Stimulated activated CD4-positive, alpha-beta T cell treated with anti-CD3 and anti-CD28 coated beads, TNF-alpha, amount 100 ng/mL, for 1 hour (primary cell): ENCODE data around the gene MTCP1.

Source experiments
- DNase-seq, 3 donors: peaks; one replicate each; pipeline ENCODE4 v3.0.0-alpha.2; 2020; ENCODE audit warnings: low read depth in 3 of 3, low spot score in 1 of 3

Gene MTCP1

DNA sequence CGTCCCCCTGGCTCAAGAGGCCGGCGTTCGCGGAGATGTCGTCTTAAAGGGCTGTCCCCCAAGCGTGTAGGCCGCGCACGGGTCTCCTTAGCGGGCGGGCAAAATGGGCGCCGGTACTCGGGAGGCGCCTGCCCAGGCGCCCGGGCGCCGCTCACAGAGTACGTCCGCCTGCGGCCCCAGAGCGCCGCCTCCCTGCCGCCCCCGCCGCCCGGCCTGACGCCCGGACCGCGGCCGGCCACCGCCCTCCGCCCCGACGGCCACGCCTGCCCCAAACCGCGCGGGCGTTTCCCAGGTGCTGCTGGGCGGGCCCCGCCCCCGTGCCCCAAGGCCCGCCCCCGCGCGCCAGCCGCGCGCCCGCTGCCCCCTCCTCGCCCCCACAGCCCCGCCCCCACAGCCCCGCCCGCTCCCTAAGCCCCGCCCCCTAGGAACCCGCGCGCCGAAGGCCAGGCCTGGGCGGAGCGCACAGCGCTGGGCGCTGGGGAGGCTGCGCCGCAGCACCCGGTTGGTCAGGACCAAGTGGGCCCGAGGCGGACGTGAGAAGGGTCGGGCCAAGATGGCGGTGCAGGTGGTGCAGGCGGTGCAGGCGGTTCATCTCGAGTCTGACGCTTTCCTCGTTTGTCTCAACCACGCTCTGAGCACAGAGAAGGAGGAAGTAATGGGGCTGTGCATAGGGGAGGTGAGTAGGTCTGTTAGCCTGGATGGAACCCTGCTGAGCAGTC lies at the start of gene MTCP1, which contains the start of the genes BRCC3 and CMC4:
Gene MTCP1, minus strand, starts transcription at position 162 of the 719 bp plus-strand sequence. CDS start 5,126 bp downstream, outside the sequence.
Gene BRCC3, plus strand, starts transcription at position 534 of the 719 bp plus-strand sequence. Its CDS starts 20 bp downstream, at position 554.
Gene CMC4, minus strand, starts transcription at position 162 of the 719 bp plus-strand sequence. CDS start 7,113 bp downstream, outside the sequence.
- peak; percentile 39 to 57 (median 49) for DNase-seq

DNA sequence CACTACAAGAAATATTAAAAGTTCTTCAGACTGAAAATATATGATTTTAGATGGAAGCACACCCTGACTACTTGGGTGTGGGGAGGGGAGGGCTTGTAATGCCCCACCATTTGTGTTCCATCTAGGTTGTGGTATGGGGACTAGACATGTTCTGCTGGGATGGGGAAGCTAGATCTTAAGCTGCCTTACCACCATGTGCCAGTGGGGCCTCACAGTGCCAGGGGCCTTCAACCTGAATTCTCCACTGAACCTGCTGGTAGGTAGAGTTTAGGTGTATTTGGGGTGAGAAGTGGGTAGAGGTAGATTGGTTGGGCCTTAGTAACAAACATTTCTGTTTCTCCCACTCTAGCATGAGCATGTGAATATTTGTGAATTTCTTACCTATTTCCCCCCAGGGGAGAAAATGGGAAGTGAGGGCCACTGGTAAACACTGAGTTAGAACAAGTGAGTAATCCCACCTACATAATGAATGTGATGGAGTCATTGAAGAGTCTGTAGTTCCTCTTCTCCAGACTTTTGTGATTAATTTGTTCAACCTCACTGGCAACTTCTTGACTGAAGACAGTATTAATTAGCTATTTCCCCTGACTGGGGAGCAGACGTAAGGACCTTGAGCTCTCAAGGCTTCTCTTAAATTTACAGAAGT lies 44.4 kb upstream of the MTCP1 start:
- DNase-seq, result no peak

- no peak for DNase-seq
Measured at GRCh38 chrX:155113097-155113496, 42.2 kb upstream of the MTCP1 start.

DNA sequence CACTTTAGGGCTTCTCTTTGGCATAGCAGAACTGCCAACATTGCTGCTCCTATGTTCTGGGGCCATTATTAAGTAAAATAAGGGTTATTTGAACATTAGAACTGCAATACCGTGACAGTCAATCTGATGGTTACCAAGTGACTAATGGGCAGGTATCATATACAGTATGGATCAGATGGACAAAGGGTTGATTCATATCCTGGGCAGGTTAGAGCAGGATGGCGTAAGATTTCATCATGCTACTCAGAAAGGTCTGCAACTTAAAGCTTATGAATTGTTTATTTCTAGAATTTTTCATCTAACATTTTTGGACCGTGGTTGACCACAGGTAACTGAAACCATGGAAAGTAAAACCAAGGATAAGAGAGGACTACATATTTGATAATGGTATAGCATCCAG lies 41.2 kb upstream of the MTCP1 start:
- DNase-seq, result no peak

- DNase-seq, result no peak
Measured at GRCh38 chrX:155108427-155108826, 37.5 kb upstream of the MTCP1 start.

DNA sequence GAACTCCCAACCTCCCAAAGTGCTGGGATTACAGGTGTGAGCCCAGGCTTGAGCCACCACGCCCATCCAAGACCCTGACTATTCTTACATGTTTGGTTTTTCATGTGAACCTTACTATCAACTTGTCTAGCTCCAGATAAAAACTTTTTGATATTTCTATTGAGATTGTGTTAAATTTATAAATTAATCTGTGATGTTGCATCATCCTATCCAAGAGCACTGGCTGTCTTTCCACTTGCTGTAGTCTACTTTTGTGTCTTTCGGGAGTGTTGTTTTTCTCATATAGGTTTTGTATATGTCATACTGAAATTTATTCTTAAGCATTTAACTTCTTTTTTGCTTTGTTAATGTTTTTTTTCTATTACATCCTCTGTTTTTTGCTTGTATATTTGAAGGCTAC lies 35.0 kb upstream of the MTCP1 start:
- no peak for DNase-seq

DNA sequence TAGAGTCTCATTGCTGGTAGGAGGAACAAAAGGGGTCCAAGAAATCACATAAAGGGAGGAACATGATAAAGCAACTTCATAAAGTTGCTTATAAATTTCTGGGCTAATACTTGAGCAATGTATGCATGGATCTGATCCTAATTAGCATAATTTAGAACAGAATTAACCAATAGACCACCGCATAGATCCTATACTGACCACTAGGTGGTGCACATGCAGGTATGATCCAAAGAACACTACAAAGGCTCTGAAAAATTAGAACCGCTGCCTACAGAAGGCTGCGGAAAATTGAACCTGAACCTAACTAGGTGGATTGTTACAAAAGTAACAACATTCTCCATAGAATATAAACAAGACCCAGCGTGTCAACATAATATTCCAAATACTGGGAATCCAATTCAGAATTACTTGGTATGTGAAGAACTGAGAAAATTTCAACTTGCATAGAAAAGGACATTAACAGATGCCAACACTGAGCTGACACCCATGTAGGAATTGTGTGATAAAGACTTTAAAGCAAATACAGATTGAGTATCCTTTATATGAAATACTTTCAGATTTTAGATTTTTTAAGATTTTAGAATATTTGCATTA lies 23.6 kb upstream of the MTCP1 start:
- no peak for DNase-seq

DNA sequence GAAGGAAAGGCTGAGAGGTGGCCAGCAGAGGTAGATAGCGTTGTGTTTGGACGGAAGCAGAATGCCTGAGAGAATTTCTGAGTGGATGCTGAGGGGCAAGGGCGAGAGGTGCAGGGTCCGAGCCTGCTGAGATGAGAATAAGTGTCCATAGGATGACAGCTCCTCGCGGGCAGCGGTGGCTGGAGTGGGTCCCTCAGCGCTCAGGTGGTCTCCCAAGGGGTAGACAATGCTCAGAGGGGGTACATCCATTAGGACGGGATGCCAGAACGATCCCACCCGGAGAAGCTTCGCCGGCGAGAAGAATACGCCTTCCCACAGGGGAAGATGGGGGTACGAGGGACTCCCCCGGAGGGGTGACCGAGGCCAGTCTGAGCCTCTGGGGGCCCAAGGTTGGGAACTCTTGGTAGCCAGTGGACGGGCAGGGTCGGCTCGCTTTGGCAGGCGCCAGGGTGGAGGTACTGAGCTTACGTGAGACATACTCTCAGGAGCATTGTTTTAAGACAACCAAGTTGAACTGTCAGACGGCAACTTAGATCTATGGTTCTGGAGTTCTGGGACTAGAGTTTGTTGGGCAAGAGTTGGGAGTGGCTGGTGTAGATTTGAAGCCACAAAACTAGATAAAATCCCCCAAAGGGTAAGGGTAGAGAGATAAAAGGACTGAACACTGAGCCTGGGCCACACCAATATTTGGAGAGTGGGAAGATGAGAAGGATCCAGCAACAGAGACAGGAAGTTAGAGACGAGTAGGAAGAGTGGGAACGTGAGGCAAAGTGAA lies 16.2 kb upstream of the MTCP1 start:
- no peak for DNase-seq

GRCh38 chrX:155086202-155086840 lies 15.4 kb upstream of the MTCP1 start:
- DNase-seq, result peak in 1 of 3 donors; percentile 14

GRCh38 chrX:155071694-155072280 lies 851 bp upstream of the MTCP1 start:
- DNase-seq, result no peak

DNA sequence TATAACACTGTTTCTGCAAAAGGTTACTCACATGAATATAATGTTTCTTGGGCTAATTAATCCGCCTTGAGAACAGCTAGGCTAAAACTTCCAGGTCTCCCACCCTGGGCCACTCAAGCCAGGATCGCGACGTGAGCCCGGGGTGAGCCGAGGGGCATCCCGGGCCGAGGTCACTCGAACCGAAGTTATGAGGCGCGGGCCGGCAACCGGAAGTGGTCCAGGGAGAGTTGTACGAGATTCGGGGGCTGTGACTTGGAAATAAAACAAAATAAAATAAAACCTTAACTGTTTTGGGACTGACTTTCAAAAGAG lies 317 bp downstream of the MTCP1 start:
- DNase-seq, result no peak

DNA sequence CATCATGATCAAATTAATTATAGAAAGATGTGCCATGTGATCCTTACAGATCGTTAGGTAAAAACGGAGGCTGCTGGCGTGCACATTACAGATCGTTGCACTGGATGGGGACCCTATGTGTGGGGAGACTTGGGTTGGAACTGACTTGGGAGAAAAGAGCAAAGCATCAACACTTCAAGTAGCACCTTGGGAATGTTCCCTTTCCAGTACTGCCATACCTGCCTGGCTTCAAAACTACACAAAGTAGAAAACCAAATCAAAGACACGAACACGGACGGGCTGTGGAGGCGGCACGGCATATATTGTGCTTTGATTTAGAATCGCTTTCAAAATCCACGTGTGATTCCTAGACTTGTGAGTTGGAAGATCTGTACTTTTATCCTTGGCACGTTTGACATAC lies 898 bp downstream of the MTCP1 start:
- DNase-seq, result no peak

DNA sequence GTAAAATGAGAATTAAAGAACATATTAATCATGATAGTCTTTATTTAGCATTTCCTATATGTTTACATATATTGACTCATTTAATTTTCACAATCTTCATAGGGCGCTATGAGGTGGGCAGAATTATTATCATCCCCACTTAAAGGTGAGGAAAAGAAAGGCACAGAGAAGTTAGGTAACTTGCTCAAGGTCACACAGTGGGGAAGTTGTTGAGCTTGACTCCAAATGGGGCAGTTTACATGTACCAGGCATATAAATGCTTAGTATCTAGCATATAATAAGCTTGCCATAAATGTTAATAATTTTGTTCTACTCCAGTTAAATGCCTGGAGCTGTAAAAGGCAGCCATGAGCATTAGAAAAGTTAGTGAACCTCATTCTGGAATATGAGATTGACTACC lies 1.5 kb downstream of the MTCP1 start:
- no peak for DNase-seq

GRCh38 chrX:155068165-155068564 lies 2.8 kb downstream of the MTCP1 start:
- DNase-seq, result no peak

- DNase-seq, result no peak
Measured at GRCh38 chrX:155065035-155065734, 5.8 kb downstream of the MTCP1 start.

GRCh38 chrX:155061760-155062159 lies 9.2 kb downstream of the MTCP1 start:
- DNase-seq, result no peak

- peak in 1 of 3 donors; percentile 22 for DNase-seq
Measured at GRCh38 chrX:155056877-155057792, 13.8 kb downstream of the MTCP1 start.

DNA sequence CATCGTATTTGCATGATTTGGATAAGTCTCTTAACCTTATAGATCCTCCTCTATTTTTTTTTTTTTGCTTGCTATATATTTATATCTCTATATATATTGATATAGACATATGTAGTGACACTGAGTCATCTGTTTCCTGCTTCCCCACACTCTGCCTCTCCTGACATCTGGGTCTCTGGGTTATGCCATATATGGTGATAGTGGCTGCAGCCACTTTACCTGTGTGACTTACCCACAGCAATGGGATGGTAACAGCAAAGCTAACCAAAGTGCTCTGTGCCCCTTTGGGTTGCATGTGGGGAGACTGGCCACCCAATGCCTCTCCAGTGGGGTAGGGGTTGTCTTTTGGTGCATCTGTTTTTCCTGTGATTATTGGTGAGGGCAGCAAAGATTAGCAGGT lies 14.5 kb downstream of the MTCP1 start:
- no peak for DNase-seq

DNA sequence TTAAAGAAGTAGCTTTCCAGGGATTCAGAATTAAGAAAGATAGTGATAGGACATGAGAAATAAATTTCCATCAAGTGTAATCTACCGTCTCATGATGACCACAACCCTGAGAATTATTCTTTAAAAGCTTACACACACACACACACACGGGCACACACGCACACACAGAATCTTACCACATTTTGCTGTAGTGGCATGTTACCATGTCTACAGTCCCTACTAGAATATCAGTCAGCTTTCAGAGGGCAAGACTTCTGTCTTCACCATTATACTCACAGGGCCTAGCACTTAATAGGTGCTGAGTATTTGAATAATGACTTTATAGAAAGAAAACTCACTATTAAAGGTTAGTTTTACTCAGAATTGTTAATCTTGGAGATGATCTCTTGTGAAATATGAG lies 15.4 kb downstream of the MTCP1 start:
- DNase-seq, result no peak
